Neuron (in vitro differentiated cells): Measurements from ENCODE around the gene TREML2.

ENCODE experiments used
- H2AFZ ChIP-seq: one replicate; pipeline ENCODE4 v1.6.1; 2013; ENCODE audit warnings: low read depth, mild to moderate bottlenecking, inconsistent platforms, low read length, moderate library complexity
- H3K27me3 ChIP-seq: one replicate; pipeline ENCODE4 v1.6.1; 2013; ENCODE audit warnings: low read length; ENCODE audit not compliant: insufficient read depth
- H3K36me3 ChIP-seq: one replicate; pipeline ENCODE4 v1.6.1; 2013; ENCODE audit warnings: low read length; ENCODE audit not compliant: insufficient read depth
- H3K4me1 ChIP-seq: one replicate; pipeline ENCODE4 v1.6.1; 2013; ENCODE audit warnings: low read length; ENCODE audit not compliant: insufficient read depth
- H3K4me3 ChIP-seq: 2 replicates; pipeline ENCODE4 v1.5.1; 2013; ENCODE audit warnings: mild to moderate bottlenecking, low read length, moderate library complexity
- H3K9me3 ChIP-seq: one replicate; pipeline ENCODE4 v1.6.1; 2013; ENCODE audit warnings: low read length

TREML2 gene

DNA sequence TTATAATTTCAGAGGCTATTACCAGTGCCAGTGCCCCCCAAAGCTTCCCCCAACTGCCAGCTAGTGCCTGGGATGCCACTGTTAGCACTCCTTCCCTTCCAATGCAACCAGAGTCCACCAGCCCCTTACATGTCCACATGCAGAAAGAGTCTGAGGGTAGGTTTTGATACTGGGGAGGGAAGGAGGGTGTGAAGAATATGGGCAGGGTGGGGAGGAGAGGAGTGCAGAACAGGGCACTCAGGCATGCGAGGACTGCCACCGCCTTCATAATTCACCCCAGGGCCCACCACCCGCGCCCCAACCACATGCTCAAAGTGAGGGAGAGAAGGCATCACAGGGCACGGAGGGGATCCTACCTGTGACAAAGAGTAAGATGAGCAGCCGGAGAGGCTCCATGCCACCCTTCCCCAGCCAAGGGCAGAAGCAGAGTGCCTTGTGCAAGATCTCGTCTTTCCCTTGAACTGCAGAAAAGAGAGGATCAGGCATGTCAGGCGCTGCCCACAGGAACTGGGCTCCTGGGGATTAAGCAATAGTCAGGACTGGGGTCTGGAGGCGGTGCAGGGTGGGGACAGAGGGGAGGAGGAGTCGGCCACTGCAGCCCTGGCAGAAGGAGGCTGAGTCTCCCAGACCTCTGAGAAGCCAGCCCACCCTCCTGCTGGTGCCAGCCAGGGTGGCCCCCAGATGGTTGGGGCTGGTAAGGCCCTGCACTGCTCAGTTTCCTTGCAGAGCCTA is 38.1 kb downstream of the TREML2 start, which contains the start of gene TREM2:
Gene TREM2 (minus strand): TSS at position 430 of the 732 bp plus-strand sequence. CDS start 34 bp downstream, at position 396.
- no peak within 1 kb of the TSS for H3K4me3 ChIP-seq
- no peak within 1 kb of the TSS for H2AFZ ChIP-seq
- H3K36me3 ChIP-seq = no peaks in the 10 kb centered on the region
- no peaks in the 10 kb centered on the region for H3K9me3 ChIP-seq
- peaks cover 9% of the 10 kb centered on the region for H3K27me3 ChIP-seq
- no peaks in the 10 kb centered on the region for H3K4me1 ChIP-seq

- Histone ChIP-seq H3K9me3 (no peaks in the 10 kb centered on the region), H3K36me3 (no peaks in the 10 kb centered on the region), H3K4me3 (no peak overlapping the region), H3K4me1 (no peaks in the 10 kb centered on the region), H2AFZ (no peak overlapping the region), H3K27me3 (peaks cover 12% of the 10 kb centered on the region)
Measured at GRCh38 chr6:41161851-41162552, 38.9 kb downstream of the TREML2 start.

- no peaks in the 10 kb centered on the region for H3K9me3 ChIP-seq
- H3K27me3 ChIP-seq = peaks cover 14% of the 10 kb centered on the region
- no peaks in the 10 kb centered on the region for H3K4me1 ChIP-seq
- H3K4me3 ChIP-seq = no peak overlapping the region
- H2AFZ ChIP-seq = no peak overlapping the region
- no peaks in the 10 kb centered on the region for H3K36me3 ChIP-seq
Measured at GRCh38 chr6:41161380-41161779, 39.6 kb downstream of the TREML2 start.

- no peak overlapping the region for H2AFZ ChIP-seq
- H3K36me3 ChIP-seq = no peaks in the 10 kb centered on the region
- H3K4me1 ChIP-seq = no peaks in the 10 kb centered on the region
- H3K4me3 ChIP-seq = no peak overlapping the region
- H3K27me3 ChIP-seq = peaks cover 14% of the 10 kb centered on the region
- H3K9me3 ChIP-seq = no peaks in the 10 kb centered on the region
Measured at GRCh38 chr6:41160933-41161332, 40.0 kb downstream of the TREML2 start.

DNA sequence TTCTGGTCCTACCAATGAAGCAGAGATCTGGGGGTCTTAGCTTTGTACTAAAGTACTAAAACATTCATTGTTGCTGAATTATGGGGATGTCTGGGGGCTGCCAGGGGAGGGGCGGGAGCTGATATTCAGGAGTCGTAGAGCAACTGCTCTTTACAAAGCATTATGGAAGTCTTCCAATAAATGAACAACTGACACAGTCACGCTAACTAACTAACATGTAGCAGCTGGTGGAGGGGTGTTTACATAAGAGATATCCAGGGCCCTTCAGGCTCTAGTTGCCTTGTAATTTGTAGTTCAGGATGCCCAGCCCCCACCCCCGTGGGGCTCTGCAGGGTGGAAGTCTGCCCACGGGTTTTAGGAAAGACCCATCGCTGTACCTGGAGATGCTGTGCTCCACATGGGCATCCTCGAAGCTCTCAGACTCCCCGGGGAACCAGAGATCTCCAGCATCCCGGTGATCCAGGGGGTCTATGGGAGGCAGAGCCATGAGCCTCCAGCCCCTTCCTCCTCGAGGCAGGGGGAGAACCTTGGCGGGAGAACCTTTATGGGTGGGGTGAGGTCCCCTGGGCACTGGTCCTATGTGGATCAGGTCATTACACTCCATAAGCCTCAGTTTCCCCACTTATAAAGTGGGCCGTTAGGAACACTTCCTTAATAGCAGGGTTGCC is 41.4 kb downstream of the TREML2 start:
- H3K36me3 ChIP-seq = no peaks in the 10 kb centered on the region
- peaks cover 14% of the 10 kb centered on the region for H3K27me3 ChIP-seq
- H3K4me1 ChIP-seq = no peaks in the 10 kb centered on the region
- H3K4me3 ChIP-seq = no peak overlapping the region
- H3K9me3 ChIP-seq = no peaks in the 10 kb centered on the region
- H2AFZ ChIP-seq = no peak overlapping the region

- H3K9me3 ChIP-seq = no peaks in the 10 kb centered on the region
- no peak overlapping the region for H2AFZ ChIP-seq
- no peaks in the 10 kb centered on the region for H3K36me3 ChIP-seq
- no peak overlapping the region for H3K4me3 ChIP-seq
- peaks cover 7% of the 10 kb centered on the region for H3K27me3 ChIP-seq
- no peaks in the 10 kb centered on the region for H3K4me1 ChIP-seq
Measured at GRCh38 chr6:41157323-41157722, 43.6 kb downstream of the TREML2 start.

GRCh38 chr6:41156771-41157170 is 44.2 kb downstream of the TREML2 start:
- Histone ChIP-seq H2AFZ (no peak overlapping the region), H3K4me3 (no peak overlapping the region), H3K4me1 (no peaks in the 10 kb centered on the region), H3K36me3 (no peaks in the 10 kb centered on the region), H3K9me3 (no peaks in the 10 kb centered on the region), H3K27me3 (peaks cover 7% of the 10 kb centered on the region)

DNA sequence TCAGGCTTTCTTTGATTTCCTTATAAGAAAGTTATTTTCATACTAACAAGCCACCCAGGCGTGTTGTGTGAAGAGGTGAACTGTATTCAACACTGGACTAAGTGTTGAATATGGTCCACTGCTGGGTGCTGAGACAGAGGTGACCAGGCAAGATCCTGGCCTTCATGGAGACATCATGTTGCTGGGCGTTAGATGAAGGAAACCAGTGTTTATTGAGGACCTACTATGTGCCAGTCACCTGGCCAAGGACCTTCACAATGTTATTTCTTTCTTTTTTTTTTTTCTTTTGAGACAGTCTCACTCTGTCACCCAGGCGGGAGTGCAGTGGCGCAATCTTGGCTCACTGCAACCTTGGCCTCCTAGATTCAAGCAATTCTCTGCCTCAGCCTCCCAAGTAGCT is 44.9 kb downstream of the TREML2 start:
- Histone ChIP-seq H3K27me3 (peaks cover 7% of the 10 kb centered on the region), H3K4me1 (no peaks in the 10 kb centered on the region)

DNA sequence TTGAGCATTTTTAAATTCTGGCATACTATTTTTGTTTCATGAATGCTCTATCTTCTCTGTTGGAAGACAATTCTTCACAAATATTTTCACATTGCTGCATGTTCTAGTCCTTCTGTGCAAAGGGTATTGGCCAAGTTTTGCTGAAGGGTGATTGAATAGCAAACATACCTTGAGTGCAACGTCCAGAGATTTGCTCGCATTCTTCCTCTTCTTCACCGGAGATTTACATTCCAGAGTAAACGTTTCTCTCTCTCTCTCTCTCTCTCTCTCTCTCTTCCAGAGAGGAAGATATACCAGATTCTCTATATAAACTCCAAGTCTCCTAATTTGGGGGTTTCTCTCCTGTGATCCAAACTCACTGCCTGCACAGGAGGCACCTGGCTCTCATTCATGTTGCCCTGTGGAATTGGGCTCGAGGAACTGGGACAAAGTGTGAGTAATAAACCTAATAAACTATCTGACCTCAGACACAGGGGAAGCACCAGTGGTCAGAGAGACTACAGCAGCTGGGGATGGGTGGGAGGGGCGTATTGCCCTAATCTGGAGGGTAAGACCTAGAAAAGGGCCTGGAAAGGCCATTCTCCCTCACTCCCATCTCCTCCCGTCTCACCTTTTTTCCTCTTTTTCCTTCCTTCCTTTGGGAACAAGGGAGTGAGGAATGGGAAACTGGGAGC is 45.7 kb downstream of the TREML2 start:
- Histone ChIP-seq H3K4me1 (no peaks in the 10 kb centered on the region), H3K36me3 (no peaks in the 10 kb centered on the region), H2AFZ (no peak overlapping the region), H3K4me3 (no peak overlapping the region), H3K27me3 (peaks cover 7% of the 10 kb centered on the region), H3K9me3 (no peaks in the 10 kb centered on the region)

More for the DNA sequence above, 44.9 kb downstream of the TREML2 start:
- H3K9me3 ChIP-seq = no peaks in the 10 kb centered on the region
- no peaks in the 10 kb centered on the region for H3K36me3 ChIP-seq
- H3K4me3 ChIP-seq = no peak overlapping the region
- no peak overlapping the region for H2AFZ ChIP-seq

GRCh38 chr6:41153992-41154625 is 46.8 kb downstream of the TREML2 start, which contains the start of gene TREML1:
TSS of gene TREML1 (minus strand) at chr6:41154347. CDS start at chr6:41154288, 59 bp downstream.
- Histone ChIP-seq H3K36me3 (no peaks in the 10 kb centered on the region), H3K27me3 (peaks cover 7% of the 10 kb centered on the region), H3K9me3 (no peaks in the 10 kb centered on the region), H2AFZ (no peak within 1 kb of the TSS), H3K4me1 (no peaks in the 10 kb centered on the region), H3K4me3 (no peak within 1 kb of the TSS)

GRCh38 chr6:41153451-41153850 is 47.5 kb downstream of the TREML2 start:
- Histone ChIP-seq H3K27me3 (peaks cover 5% of the 10 kb centered on the region), H3K4me3 (no peak overlapping the region), H2AFZ (no peak overlapping the region), H3K4me1 (no peaks in the 10 kb centered on the region), H3K36me3 (no peaks in the 10 kb centered on the region), H3K9me3 (no peaks in the 10 kb centered on the region)

DNA sequence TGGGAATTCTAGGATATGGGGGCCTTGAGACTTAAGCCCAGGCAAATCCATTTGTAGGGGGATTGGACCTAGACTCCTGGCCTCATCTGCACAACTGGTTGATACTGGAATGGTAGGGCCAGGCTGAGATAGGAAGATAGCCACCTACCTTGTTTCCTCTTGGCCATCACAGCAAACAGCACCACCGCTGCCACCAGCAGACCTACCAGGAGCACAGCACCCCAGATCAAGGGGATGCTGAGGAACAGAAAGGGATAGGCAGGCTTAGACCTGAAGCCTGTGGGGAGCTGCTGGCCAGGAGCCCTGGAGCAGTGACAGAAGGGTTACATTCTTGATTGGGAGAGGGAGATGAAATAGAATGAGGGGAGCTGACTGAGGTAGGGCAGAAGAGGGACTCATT is 50.3 kb downstream of the TREML2 start:
- no peak overlapping the region for H2AFZ ChIP-seq
- no peaks in the 10 kb centered on the region for H3K27me3 ChIP-seq
- H3K36me3 ChIP-seq = no peaks in the 10 kb centered on the region
- no peaks in the 10 kb centered on the region for H3K4me1 ChIP-seq
- no peak overlapping the region for H3K4me3 ChIP-seq
- no peaks in the 10 kb centered on the region for H3K9me3 ChIP-seq
